COLO668 (cell line): ENCODE data around the gene LOX.
"Not testable (repeated sequence)": the region's sequence is repeated elsewhere in the genome, so short reads cannot be mapped to it uniquely, and the experiment has no call there.

ENCODE experiments used
- DNase-seq: peaks from one replicate; lab custom pipeline; 2025; ENCODE audit not compliant: unreplicated experiment; lab: John Stamatoyannopoulos, UW

The LOX gene

DNA sequence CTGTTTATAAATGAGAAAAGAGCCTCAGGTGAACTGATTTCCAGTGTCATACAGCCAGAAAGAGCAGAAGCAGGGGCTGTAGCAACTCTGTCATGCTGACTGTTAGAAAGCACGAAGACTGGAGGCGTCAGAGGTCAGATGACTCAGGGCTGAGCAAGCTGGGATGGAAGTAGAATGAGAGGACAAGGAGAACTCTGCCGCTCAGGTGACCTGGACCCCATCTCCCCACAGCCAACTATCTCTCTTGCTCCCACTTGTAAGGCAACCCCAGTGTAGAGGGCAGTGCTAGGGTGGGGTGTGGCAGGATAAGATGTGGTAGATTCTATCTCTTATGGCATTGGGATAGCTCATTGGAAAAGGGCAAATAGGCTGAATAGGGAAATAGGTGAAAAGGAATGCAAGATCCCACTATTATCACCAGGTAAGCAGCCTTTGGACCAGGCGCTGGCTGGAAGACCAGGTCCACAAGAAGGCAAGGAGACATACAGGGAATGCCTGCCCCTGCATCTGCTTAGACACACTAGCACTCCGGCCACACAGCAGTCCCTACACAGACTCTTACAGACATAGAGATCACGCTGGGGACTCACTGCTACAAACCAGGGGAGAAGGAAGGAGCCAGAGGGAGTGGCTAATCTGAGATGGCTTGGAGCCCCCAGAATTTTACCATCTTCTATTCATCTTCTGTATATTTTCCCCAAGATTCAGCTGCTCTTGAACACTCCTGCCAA is 21.2 kb upstream of the LOX start:
- no peak for DNase-seq

DNA sequence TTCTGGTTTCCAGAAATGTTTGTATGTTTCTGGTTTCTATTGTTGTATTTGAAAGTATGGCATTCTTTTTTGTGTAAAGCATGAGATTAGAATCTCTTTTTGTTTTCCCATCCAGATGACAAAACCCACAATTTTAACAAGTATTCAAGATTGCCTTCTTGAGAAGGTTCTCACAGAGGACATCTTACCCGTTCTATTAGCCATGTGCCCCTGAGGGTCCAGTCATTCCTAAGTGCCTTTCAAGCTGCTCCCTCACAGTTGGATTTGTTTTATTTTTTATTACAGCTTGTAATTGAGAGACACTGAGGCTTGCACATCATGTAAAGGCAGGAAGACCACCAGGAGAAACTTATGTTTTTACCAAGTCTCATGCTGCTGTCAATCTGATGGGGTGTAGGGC is 19.3 kb upstream of the LOX start:
- DNase-seq, result no peak

DNA sequence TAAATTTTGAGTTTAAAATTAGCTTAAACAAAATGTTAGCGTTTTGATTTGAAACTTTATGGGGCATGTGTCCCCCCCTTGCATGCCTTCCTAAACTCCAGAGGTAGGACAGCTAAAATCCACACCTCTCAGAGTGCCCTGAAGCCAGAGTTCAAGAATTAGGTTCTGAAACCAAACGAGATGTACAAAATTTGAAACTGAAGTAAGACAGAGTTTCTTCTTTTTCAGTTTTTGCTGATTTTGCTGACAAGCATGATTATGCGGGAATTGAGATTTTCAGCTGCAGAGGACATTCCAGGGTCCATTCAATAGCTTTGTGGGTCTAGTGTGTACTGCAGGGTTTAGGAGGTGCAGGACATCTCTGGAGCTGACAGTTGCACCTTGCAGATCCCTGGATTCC is 17.1 kb upstream of the LOX start:
- DNase-seq, result no peak

DNA sequence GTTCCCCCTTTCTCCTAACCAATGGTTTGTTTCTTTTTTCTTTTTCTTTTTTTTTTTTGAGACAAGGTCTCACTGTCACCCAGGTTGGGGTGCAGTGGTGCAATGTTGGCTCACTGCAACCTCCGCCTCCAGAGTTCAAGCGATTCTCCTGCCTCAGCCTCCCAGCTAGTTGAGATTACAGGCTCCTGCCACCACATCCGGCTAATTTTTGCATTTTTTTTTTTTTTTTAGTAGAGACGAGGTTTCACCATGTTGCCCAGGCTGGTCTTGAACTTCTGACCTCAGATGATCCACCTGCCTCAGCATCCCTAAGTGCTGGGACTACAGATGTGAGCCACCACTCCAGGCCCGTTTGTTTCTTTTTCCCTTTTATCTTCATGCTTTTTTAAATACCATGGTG is 16.2 kb upstream of the LOX start:
- not testable (repeated sequence) for DNase-seq

DNA sequence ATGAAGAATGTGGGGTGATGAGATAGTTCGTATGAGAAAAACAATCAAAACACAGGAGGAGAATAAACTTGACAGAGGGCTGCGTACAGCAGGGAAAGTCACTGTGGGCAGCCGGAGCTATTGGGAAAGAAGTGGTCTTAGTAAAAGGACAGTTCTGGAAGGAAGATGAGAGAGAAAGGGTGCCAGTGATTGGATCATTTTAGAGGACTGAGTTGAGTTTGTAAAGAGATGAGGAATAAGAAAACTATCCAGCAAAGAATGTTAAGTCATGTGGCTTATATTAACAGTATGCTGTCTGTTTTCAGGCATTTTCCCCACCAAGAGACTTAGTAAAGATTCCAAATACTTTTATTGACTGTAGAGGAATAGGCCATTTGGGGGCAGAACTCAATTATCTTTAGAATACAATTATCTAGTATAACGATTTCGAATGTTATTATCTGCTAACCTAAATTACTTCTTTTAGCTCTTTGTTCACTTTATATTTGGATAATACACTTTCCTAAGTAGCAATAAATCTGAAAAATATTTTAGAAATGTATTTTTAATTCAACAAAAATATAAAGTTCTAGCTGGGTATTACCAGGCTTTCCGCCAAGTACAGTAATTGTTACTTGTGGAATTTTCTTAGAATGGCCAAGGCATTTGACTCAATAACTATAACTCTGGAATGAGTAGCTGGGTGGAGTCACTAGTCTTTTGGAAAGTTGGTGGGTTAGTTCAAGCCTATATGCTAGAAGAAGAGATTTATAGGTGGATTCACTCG is 15.5 kb upstream of the LOX start:
- no peak for DNase-seq

DNA sequence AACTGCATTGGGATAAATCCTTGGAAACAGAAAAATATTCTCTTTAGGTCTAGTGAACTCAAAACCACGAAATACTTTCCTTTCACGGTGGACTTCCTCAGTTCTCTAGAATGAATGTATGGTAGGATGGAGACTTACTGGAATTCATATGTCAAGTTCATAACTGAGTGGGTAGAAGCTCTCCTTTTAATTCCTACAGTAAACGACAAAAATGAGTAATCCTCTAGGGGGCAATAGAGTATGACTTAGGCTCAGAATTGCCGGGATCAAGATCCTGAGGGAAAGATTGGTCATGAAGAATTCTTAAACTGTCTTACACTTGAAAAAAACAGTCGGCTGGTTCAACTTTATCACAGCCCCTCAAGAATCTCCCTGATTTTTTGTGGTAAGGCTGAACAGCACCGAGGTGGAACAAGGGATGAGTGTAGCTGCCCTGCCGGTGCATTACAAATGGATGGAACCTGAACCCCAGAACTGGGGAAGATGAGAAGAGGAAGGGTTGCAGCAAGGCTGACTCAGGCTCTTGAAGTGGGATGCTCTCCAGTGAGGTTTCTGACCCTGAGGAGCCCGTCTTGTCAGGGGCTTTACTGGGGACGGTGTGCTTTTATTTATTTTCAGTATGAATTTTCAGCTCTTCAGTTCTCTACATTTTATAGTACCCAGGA is 14.0 kb upstream of the LOX start:
- DNase-seq, result no peak

DNA sequence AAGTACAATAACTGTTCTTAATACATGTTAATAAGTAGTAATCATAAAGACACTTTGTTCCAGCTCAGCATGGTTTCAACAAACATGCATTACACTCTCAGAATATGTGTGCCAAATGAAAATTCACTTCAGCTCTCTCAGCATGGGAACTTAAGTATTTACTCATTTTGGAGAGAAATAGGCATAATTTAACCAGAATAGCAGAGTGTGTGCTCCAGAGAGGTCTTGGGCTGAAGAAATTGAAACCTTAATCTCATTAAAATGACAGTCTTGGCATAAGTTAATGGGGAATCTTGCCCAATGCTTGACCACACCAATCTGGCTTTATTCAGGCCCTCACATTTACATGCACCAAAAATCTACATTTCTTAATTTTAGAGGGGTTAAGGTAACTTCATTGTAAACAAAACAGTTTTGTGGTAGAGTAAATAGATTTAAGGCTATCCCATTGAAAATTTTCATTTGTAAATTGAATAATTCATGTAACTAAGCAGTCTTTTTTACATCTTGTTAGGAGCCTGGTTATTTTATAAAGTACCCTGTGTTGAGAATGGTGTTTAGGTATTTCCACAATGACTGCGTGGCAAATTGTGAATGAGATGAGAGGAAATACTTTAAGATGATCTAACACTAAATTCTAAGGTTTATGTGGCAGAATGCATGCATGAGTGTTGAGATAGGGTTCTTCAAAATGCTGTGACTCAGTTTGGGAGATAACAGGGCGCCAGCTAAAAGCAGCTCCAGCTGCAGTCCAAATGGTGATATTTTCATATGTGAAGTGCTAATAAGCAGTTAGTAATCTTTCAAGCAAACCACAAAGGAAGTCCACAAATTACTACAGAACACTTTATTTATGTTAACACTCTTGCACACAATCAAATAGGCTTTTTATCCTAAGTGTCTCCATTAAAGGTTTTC is 11.3 kb upstream of the LOX start:
- DNase-seq, result no peak

DNA sequence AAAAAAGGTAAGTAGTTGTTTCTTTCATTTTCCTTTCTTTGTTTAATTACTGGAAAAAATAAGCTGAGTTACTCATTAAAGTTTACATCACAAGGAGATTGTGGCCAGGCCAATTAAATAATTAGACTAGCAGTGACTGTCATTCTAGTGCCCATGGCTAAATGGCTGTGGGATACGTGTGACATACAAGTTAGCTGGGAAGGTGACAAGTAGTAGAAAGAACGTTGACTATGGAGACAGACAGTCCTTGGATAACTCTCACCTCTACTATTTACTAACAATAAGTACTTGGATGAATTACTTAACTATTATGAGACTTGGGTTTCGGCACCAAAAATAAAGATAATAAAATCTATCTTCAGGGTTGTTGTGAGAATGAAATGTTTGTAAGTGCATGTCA is 7.0 kb upstream of the LOX start:
- DNase-seq, result no peak

DNA sequence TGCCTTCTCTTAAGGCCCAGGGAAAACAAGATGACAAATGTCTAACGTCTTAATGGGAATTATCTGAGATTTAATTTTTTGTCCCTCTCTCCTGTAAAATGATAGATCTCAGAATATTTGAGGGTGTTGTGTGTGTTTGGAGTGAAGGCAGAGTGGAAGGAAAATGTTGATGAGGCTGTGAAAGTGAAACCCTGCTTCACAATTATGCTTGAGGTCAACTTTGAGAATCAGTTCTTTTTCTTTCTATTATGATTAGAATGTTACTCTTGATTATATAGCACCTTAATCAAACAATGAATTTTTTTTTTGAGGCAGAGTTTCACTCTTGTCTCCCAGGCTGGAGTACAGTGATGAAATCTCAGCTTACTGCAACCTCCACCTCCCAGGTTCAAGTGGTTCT is 5.5 kb upstream of the LOX start:
- DNase-seq, result no peak

DNA sequence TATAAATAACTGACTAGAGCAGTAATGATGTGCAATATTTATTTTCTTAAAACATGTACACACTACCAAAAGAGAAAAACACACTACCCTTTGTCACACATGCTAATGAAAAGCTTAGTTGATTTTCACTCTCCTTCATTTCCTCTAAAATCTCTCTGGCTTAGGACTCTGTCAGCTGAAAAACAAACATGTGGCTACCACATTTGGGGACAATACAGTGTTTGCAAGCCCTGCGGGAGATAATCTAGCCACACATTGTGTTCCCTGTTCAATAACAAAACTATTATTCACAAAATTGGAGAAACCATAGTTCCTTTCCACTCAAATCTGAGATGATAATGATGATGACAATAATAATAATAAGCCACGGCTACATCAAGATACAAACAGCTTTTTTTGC is 3.5 kb upstream of the LOX start:
- no peak for DNase-seq

DNA sequence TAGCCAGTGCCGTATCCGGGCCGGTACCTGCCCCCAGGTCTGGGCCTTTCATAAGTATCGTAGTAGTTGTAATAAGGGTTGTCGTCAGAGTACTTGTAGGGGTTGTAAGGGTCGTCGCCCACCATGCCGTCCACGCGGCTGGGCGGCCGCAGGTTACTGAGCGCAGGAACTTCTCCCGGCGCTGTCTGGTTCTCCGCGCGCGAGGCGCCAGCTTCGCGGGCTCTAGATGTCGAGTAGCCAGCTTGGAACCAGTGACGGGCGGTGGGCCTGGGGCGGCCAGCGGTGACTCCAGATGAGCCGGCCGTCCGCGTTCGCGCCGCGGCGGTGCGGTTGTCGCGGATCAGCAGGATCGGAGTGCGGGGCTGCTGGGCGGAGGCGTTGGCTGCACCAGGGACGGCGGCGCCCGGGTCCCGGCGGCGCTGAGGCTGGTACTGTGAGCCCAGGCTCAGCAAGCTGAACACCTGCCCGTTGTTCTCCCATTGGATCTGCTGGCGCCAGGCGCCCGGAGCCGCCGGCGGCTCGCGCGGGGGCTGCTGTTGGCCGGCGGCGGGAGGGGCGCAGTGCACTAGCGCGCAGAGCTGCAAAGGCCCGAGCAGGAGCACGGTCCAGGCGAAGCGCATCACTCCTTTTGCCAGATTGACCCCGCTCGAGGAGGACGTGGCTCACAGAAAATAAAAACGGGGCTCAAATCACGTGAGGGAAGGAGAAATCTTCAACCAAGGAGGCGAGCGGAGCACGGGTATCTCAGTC is 518 bp downstream of the LOX start:
- DNase-seq, result peak; percentile 61

DNA sequence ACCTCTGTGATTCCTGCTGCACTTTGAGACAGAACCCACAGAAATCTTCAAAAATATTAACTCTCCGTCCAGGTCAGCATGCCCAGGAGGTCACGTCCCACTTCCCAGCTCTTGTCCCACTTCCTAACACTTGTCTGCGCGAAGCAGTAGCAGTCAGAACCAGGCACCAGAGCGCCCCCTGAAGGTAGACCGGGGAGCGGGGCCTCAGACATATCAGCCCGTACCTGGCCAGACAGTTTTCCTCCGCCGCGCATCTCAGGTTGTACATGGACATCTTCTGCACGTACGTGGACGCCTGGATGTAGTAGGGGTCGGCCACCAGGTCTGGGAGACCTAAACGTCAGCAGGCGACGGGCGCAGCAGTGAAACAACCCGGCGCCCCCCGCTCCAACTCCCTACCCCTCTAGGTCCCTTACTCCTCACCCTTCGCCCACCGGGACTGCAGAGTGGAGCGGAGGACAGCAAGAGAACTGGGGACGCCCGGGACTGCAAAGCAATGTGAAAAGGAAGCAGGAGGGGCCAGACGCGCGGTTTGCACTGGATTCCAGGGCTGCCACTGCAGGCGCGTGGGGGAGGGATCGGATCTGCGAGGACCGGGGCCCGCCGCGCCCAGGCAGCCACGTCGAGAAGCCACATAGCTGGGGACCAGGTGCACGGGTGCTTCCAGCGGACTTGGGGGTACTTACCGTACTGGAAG is 1.2 kb downstream of the LOX start:
- DNase-seq, result peak; percentile 59

DNA sequence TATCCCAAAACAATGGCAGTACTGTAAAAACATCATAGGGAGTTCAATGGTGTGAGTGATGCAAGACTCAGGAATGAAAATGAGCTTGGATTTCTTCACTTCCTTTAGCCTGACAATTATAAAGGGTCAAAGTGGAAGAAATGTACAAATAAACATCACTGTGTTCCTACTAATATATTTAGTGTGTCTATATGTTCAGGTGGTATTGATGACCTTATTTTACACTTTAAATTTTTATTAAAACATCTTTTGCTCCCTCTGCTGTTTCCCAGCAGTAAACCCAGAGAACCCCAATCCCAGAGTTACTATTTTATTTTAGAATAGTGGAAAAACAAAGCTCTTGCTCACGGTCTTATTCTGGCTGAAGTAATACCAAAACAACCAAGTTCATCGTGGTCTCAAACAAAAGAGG is 2.0 kb downstream of the LOX start:
- DNase-seq, result no peak

DNA sequence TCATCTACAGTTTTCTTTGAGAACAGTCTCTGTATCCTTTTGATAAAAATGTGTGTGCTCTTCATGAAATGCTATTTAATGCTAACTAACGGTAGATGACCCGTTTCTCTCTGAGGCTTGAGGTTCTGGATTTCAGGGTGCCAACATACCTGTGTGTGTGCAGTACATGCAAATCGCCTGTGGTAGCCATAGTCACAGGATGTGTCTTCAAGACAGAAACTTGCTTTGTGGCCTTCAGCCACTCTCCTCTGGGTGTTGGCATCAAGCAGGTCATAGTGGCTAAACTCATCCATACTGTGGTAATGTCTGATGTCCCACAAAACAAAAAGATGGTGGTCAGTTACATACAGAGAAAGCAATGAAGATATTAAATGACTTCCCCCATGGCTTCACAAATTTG is 4.2 kb downstream of the LOX start:
- no peak for DNase-seq

DNA sequence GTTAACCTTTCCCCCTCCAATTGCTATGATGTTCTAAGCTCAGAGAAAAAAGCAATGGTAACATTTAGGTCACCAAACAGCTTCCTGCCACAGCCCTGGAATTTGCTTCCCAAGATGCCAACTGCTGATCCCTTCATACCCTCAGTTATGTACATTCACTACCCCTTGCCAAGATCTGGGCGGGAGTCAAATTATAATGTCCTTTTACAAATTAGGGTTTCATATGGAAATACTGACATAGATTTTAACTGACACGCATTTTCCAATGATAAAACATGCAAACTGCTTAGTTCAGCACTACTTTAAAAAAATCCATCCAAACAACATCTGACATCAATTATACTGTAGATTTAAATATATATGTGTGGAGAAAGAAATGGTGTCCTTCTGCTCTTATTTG is 5.0 kb downstream of the LOX start:
- DNase-seq, result no peak

DNA sequence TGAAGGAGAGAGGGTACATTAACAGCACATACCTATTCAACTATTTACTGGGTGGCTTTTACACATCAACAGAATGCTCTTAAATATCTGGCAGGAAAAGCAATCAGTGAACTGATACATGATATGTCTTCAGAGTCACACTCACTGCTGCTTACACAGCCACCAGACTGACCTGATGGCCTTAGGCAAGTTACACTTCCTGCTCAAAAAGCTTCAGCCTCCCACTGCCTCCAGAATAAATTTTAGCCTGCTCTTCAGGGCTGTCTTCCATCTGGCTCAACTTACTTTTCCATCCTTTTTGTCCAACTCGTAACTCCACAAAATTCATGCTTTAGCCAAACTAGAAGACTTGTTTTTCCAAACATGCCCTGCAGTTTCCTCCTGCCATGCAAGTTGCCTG is 10.7 kb downstream of the LOX start:
- DNase-seq, result no peak

DNA sequence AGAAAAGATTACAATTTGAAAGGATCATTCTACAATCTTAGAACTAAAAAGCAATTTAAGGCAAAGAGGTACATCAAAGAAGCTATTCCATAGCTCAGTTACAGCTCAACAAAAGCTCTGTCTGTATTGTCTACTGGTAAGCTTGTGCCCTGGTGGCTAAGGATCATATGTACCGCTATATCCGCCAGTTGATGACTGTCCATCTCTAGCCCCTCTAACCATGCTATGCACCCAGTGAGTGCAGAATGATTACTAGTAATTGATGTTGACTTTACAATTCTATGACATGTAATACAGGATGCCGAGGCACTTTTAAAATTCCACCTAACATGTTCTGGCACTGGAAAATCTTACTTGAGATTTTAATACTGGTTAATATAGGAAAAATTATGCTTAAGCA is 13.1 kb downstream of the LOX start:
- no peak for DNase-seq

DNA sequence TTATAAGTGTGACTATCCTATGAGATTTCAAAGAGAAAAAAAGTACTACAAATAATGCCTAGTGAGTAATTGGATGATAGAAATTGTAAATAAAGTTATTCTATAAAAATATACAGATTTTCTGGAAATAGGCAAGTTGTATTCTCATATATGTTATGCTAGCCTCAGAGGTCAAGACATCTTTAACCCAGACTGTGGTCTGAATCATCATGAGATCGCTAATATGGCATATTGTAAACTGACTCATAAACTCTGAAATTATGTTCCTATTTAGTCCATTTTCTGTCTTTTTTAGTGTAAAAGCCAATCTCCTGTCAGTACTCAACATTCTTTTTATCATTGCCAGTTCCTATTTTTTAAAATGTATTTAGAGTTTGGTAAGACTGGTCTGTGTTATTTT is 14.2 kb downstream of the LOX start:
- no peak for DNase-seq

DNA sequence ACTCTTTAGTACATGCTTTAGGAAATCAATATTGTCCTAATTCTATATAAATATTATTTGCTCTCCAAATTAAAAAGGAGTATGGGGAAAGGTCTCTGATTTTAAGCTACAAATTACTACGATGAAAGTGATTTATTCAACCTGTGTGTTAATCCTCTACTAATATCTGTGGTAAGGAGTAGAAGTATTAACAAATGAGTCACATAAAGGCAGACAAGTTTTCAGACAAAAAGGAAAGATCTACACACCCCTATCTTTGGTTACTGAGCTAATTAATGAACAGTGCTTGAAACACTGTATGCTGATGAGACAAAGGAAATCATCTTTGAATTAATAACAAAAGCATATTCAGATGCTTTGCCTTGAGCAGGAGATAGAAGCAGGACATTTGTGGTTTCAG is 15.9 kb downstream of the LOX start:
- no peak for DNase-seq

DNA sequence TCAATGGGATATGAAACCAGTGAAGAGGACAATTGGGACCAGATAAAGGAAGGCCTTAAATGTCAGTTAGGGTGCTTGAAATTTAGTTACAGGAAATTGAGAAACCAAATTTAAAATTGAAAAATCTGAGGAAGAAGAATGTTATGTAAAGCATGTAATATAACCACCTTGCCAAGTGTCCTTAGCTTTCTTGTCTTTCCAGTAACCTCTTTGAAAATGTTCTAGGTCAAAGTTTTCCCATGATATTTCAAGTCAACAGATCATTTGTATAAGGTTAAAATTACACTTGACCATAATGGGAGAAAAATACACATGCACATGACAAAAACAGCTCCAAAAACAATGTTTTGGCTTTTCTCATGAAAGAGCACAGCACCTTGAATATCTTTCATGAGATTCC is 21.1 kb downstream of the LOX start:
- DNase-seq, result no peak
